Activated CD4-positive, alpha-beta T cell treated with anti-CD3 and anti-CD28 coated beads for 48 hours (primary cell): ENCODE data around the gene DBN1.

ENCODE experiments used
- DNase-seq: peaks from one replicate; pipeline ENCODE4 v3.0.0-alpha.2; 2020

DBN1 gene

GRCh38 chr5:177504086-177505056 is 30.9 kb upstream of the DBN1 start:
- DNase-seq = no peak

- DNase-seq = no peak
Observed at GRCh38 chr5:177503351-177504085, 30.1 kb upstream of the DBN1 start.

- no peak for DNase-seq
Observed at GRCh38 chr5:177502886-177503285, 29.5 kb upstream of the DBN1 start.

GRCh38 chr5:177501874-177502678 is 28.6 kb upstream of the DBN1 start:
- DNase-seq = no peak

- peak; percentile 90 for DNase-seq
Observed at GRCh38 chr5:177500685-177501522, 27.5 kb upstream of the DBN1 start.

GRCh38 chr5:177499842-177500241 is 26.4 kb upstream of the DBN1 start:
- no peak for DNase-seq

- peak; percentile 50 for DNase-seq
Observed at GRCh38 chr5:177498013-177498787, 24.8 kb upstream of the DBN1 start.

- DNase-seq = peak; percentile 97
Observed at GRCh38 chr5:177497292-177498012, 24.0 kb upstream of the DBN1 start, which contains the start of gene PDLIM7. Gene PDLIM7 (minus strand): TSS chr5:177497604. CDS start chr5:177496512, 1,092 bp downstream.

- no peak for DNase-seq
Observed at GRCh38 chr5:177496727-177497291, 23.4 kb upstream of the DBN1 start.

GRCh38 chr5:177496070-177496726 is 22.8 kb upstream of the DBN1 start:
- no peak for DNase-seq

- no peak for DNase-seq
Observed at GRCh38 chr5:177495243-177496060, 22.0 kb upstream of the DBN1 start.

- DNase-seq = peak; percentile 55
Observed at GRCh38 chr5:177494346-177495195, 21.1 kb upstream of the DBN1 start.

GRCh38 chr5:177493795-177494345 is 20.4 kb upstream of the DBN1 start:
- no peak for DNase-seq

- no peak for DNase-seq
Observed at GRCh38 chr5:177492841-177493240, 19.4 kb upstream of the DBN1 start.

- DNase-seq = no peak
Observed at GRCh38 chr5:177491983-177492746, 18.7 kb upstream of the DBN1 start.

GRCh38 chr5:177491429-177491945 is 18.1 kb upstream of the DBN1 start:
- DNase-seq = peak; percentile 70
